ENCODE data around the gene RHOC. TPM values are rescaled to one million over a fixed set of nuclear protein-coding genes. Genes with fewer than 3 reads are reported as not detected.
"Not testable (repeated sequence)": the region's sequence is repeated elsewhere in the genome, so short reads cannot be mapped to it uniquely, and the experiment has no call there.

The RHOC gene
- 50.4 and 63.4 TPM in 2 replicates for total RNA-seq

DNA sequence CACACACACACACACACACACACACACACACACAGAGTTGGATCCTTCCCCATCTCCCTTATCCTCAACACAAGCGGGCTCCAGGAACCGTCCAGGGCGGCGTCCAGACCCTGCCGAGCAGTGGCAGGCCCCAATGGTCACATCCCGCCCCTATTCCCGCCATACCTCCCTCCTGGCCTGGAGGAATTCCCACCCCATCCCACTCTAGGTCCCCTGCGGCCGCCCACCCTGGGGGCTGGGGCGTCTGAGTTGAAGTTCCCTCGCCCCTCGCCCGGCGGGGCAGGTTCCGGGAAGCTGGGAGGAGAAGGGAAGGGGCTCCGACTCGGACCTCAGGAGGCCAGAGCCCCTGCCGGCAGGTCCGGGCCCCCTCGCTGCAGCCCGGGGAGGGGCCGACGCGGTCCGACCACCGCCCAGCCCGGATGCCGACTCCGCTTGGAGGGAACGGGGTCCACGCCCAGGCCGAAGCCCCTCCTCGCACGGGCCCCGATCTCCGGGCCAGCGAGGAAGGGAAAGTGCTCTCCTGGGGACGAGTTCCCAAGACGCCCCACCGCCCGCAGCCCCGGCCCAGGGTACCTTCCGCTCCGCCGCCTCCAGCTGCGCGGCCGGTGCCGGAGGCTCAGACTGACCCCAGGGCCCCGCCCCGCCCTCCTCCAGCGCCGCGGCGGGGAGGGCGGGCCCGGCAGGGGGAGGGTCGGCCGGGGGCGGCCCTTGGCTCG lies at the start of gene RHOC:
Gene RHOC (minus strand): TSS at position 623 of the 716 bp plus-strand sequence. CDS start 3,328 bp downstream, outside the sequence.
- H3K9me3 Mint-ChIP-seq = no peaks in the 10 kb centered on the region
- peak within 1 kb of the TSS; percentile 84 for H3K4me3 Mint-ChIP-seq
- DNase-seq (ENCODE audit: low spot score) = peak; percentile 48
- H3K4me1 Mint-ChIP-seq (ENCODE audit: low read depth) = peaks cover 60% of the 10 kb centered on the region
- H3K27ac Mint-ChIP-seq = peak within 1 kb of the TSS; percentile 91
- H3K27me3 Mint-ChIP-seq (ENCODE audit: insufficient read depth) = peaks cover 10% of the 10 kb centered on the region
- H3K36me3 Mint-ChIP-seq (ENCODE audit: low read depth) = peaks cover 14% of the 10 kb centered on the region
- intact Hi-C loops (cut with micrococcal nuclease) = loop anchor here (1.0 to 10.0 kb wide), 6 partner anchors 9 to 1228 kb away; partner anchors contain the start of genes CAPZA1, PPM1J and ST7L

DNA sequence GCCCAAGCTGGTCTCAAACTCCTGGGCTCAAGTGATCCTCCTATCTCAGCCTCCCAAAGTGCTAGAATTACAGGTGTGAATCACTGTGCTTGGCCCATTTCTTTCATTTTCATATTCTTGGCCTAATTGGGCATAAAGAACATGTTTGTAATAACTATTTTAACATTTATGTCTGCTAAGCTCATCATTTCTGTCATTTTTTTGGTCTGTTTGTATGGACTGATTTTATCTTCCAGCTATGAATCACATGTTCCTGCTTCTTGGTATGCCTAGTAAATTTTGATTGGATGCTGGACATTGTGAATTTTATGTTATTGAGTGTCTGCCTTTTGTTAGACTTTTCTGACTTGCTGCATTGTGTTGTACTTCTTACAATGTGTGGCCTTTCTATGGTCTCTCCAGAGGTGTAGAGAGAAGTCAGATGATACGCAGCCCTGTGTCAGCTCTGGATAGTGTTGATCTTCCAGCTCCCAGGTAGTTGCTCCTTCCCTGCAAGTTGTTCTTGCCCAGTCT lies 47.2 kb upstream of the RHOC start:
- Mint-ChIP-seq H3K36me3 (ENCODE audit: low read depth) (no peaks in the 10 kb centered on the region), H3K9me3 (no peaks in the 10 kb centered on the region), H3K4me3 (no peak overlapping the region), H3K27me3 (ENCODE audit: insufficient read depth) (peaks cover 12% of the 10 kb centered on the region), H3K27ac (no peak overlapping the region), H3K4me1 (ENCODE audit: low read depth) (no peaks in the 10 kb centered on the region)
- intact Hi-C loops (cut with micrococcal nuclease) = no loop called here
- no peak for DNase-seq (ENCODE audit: low spot score)

DNA sequence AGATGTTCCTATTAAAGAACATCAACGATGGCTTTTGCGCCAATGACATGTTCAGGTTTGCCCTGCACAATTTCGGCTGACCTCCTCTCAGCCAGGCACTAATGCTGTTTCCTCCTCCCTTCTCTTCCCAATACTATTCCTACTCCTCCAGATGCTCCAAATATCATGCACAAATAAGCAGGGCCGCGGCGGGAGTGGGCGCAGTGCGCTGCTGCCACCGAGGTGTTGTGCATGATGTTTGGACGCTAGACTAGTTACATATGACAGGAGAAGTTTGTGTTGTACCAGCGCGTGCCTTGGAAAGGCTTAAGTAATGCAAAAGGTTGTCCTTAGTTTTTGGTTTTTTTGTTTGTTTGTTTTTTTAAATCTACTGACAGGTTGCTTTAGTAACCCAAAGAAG lies 41.5 kb upstream of the RHOC start:
- H3K4me1 Mint-ChIP-seq (ENCODE audit: low read depth) = no peaks in the 10 kb centered on the region
- no peaks in the 10 kb centered on the region for H3K36me3 Mint-ChIP-seq (ENCODE audit: low read depth)
- H3K27ac Mint-ChIP-seq = no peak overlapping the region
- intact Hi-C loops (cut with micrococcal nuclease) = no loop called here
- peaks cover 35% of the 10 kb centered on the region for H3K27me3 Mint-ChIP-seq (ENCODE audit: insufficient read depth)
- H3K4me3 Mint-ChIP-seq = no peak overlapping the region
- no peaks in the 10 kb centered on the region for H3K9me3 Mint-ChIP-seq
- no peak for DNase-seq (ENCODE audit: low spot score)

DNA sequence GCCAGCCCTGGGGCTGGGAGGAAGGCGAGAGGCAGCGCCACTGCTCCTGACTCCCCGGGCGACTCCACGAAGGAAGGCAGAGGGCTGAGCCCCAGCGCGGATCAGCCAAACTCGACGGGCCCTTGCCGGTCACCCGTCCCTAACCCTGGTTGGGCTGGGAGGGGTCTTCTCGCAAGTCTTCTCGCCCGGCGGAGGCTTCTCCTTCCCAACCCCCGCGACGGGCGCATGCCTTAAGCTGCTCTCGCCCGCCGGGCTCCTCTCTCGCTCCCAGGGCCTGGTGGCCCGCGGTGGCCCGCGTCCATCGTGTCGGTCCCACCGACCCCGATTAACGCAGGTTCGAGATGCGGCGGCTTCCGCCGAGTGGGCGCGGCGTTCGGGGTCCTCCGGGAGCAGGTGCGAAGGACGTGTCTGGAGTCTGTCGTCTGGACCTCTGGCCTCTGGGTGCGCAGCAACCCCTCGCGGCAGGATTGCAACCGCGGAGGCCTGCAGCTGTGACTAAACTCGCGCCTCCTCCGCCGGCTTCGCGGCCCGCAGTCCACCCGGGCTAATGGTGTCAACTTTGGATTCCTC lies 37.2 kb upstream of the RHOC start:
- no peak for DNase-seq (ENCODE audit: low spot score)

DNA sequence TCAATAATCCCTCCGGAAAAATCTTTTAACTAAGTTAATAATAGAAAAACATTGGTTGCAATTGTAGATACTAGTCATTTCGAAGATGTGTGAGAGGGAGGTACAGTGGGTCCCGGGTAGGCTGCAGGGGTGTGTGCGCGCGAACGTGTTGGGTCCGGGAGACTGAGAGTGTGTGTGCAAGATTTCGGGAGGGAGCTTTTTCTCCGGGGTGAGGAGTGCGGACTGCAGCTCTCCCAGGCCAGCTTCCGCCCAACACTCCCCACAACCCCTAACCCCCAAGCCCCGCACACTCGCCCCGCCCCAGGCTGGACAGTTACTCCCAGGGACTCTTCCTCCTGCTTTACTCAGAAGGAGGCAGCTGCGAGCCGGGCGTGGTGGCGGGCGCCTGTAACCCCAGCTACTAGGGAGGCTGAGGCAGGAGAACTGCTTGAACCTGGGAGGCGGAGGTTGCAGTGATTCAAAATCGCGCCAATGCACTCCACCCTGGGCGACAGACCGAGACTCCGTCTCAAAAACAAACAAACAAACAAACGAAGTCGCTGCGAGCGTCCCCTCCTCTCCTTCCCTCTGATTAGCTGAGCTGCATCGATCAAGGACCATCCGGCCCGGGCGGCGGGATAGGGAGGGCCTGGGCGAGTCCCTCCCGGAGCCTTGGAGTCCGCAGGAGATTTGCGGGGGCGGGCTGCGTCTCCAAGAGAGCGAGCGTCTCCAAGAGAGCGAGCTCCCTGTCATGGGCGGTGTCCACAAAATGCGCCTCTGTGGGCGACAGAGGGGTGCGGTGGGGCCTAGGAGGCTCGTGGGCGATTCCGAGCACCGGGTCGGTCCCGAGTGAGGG lies 36.5 kb upstream of the RHOC start:
- no peak overlapping the region for H3K27ac Mint-ChIP-seq
- intact Hi-C loops (cut with micrococcal nuclease) = no loop called here
- no peaks in the 10 kb centered on the region for H3K36me3 Mint-ChIP-seq (ENCODE audit: low read depth)
- H3K4me3 Mint-ChIP-seq = no peak overlapping the region
- peaks cover 62% of the 10 kb centered on the region for H3K27me3 Mint-ChIP-seq (ENCODE audit: insufficient read depth)
- no peak for DNase-seq (ENCODE audit: low spot score)
- no peaks in the 10 kb centered on the region for H3K4me1 Mint-ChIP-seq (ENCODE audit: low read depth)
- H3K9me3 Mint-ChIP-seq = no peaks in the 10 kb centered on the region

More for the DNA sequence above, 37.2 kb upstream of the RHOC start:
- no peak overlapping the region for H3K4me3 Mint-ChIP-seq
- intact Hi-C loops (cut with micrococcal nuclease) = no loop called here
- no peaks in the 10 kb centered on the region for H3K36me3 Mint-ChIP-seq (ENCODE audit: low read depth)
- H3K4me1 Mint-ChIP-seq (ENCODE audit: low read depth) = no peaks in the 10 kb centered on the region
- H3K27me3 Mint-ChIP-seq (ENCODE audit: insufficient read depth) = peaks cover 59% of the 10 kb centered on the region
- H3K9me3 Mint-ChIP-seq = no peaks in the 10 kb centered on the region
- H3K27ac Mint-ChIP-seq = no peak overlapping the region

DNA sequence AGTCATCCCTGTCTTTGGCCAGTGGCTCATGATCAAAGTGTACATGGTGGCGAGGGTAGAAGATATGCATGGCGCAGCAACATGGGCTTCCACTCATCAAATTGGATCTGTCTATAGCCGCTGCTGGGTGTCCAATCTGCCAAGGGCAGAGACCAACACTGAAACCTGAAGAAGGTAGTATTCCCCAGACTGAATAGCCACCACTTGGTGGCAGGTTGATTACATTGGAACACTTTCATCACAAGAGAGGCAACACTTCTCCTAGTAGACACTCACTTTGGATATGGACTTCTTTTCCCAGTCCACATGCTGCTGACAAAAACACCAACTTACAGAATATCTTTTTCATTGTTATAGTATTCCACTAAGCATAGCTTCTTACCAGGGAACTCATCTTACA lies 30.6 kb upstream of the RHOC start:
- Mint-ChIP-seq H3K36me3 (ENCODE audit: low read depth) (peaks cover 2% of the 10 kb centered on the region), H3K27ac (no peak overlapping the region)

DNA sequence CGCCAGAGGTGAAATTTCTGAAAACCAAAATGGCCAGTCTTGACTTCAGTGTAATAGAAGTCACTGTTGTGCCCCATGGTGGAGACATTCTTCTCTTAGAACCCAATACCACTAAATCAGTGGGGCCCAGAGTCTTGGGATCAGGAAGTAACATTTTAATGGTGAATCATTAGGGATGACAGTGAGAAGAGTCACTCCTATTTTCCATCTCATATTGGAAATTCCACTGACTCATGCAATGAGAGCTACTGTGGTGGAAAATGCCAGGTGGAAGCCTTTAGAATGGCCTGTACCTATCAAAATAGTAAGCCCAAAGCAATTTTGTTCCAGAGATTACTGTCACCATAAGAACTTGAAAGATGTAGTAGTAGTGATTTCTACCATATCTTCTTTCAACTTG lies 28.8 kb upstream of the RHOC start:
- H3K36me3 Mint-ChIP-seq (ENCODE audit: low read depth) = peaks cover 2% of the 10 kb centered on the region
- peaks cover 18% of the 10 kb centered on the region for H3K27me3 Mint-ChIP-seq (ENCODE audit: insufficient read depth)
- H3K9me3 Mint-ChIP-seq = peaks cover 4% of the 10 kb centered on the region
- intact Hi-C loops (cut with micrococcal nuclease) = no loop called here
- no peak for DNase-seq (ENCODE audit: low spot score)
- peaks cover 5% of the 10 kb centered on the region for H3K4me1 Mint-ChIP-seq (ENCODE audit: low read depth)
- H3K27ac Mint-ChIP-seq = no peak overlapping the region
- H3K4me3 Mint-ChIP-seq = no peak overlapping the region

More for the DNA sequence above, 30.6 kb upstream of the RHOC start:
- no peak overlapping the region for H3K4me3 Mint-ChIP-seq
- H3K27me3 Mint-ChIP-seq (ENCODE audit: insufficient read depth) = peaks cover 33% of the 10 kb centered on the region
- DNase-seq (ENCODE audit: low spot score) = no peak
- intact Hi-C loops (cut with micrococcal nuclease) = no loop called here
- peaks cover 4% of the 10 kb centered on the region for H3K9me3 Mint-ChIP-seq
- H3K4me1 Mint-ChIP-seq (ENCODE audit: low read depth) = peaks cover 5% of the 10 kb centered on the region

DNA sequence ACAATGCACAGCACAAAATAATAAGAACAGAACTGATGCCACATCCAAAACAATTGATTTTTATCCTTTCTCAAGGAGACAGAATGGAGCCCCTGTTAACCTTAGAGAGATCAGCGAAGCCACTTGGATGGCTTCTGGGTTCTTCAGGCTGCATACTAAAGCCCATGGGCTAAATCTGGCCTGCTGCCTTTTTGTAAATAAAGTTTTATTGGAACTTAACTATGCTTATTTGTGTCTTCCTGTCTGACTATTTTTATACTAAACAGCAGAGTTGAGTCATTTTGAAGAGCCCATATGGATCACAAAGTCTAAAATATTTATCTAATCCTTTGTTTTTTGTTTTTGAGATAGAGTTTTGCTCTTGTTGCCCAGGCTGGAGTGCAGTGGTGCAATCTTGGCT lies 24.5 kb upstream of the RHOC start:
- no peak for DNase-seq (ENCODE audit: low spot score)
- intact Hi-C loops (cut with micrococcal nuclease) = no loop called here
- H3K4me1 Mint-ChIP-seq (ENCODE audit: low read depth) = no peaks in the 10 kb centered on the region
- peaks cover 10% of the 10 kb centered on the region for H3K27me3 Mint-ChIP-seq (ENCODE audit: insufficient read depth)
- no peaks in the 10 kb centered on the region for H3K9me3 Mint-ChIP-seq
- H3K36me3 Mint-ChIP-seq (ENCODE audit: low read depth) = no peaks in the 10 kb centered on the region
- no peak overlapping the region for H3K27ac Mint-ChIP-seq
- H3K4me3 Mint-ChIP-seq = no peak overlapping the region

DNA sequence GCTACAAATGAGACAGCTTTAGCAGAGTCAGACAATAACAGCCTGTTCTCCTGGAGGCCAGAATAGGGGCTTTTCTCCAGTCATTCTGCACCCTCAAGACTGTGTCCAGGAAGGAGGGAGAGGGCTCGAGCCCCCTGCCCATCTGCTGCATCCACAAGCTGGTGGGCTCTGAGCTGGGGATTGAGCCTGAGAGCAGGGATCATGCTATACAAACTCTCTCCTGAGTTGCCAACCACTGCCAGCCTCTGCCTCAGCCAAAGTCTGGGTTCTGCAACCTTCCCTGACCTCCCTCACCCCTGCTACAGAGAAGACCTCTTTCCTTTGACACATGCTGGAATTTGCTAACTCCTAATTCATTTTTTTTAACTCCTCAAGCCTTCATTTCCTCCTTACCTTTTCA lies 23.0 kb upstream of the RHOC start:
- no peak overlapping the region for H3K27ac Mint-ChIP-seq
- DNase-seq (ENCODE audit: low spot score) = no peak
- no peaks in the 10 kb centered on the region for H3K4me1 Mint-ChIP-seq (ENCODE audit: low read depth)
- H3K27me3 Mint-ChIP-seq (ENCODE audit: insufficient read depth) = peaks cover 13% of the 10 kb centered on the region
- H3K36me3 Mint-ChIP-seq (ENCODE audit: low read depth) = no peaks in the 10 kb centered on the region
- no peak overlapping the region for H3K4me3 Mint-ChIP-seq
- intact Hi-C loops (cut with micrococcal nuclease) = no loop called here
- H3K9me3 Mint-ChIP-seq = no peaks in the 10 kb centered on the region

DNA sequence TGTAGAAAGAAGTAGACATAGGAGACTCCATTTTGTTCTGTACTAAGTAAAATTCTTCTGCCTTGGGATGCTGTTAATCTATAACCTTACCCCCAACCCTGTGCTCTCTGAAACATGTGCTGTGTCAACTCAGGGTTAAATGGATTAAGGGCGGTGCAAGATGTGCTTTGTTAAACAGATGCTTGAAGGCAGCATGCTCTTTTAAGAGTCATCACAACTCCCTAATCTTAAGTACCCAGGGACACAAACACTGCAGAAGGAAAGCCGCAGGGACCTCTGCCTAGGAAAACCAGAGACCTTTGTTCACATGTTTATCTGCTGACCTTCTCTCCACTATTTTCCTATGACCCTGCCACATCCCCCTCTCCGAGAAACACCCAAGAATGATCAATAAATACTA lies 22.1 kb upstream of the RHOC start:
- H3K27ac Mint-ChIP-seq; intact Hi-C loops (cut with micrococcal nuclease); H3K4me1 Mint-ChIP-seq (ENCODE audit: low read depth); DNase-seq (ENCODE audit: low spot score); H3K9me3 Mint-ChIP-seq; H3K36me3 Mint-ChIP-seq (ENCODE audit: low read depth); H3K4me3 Mint-ChIP-seq: not testable (repeated sequence)
- peaks cover 13% of the 10 kb centered on the region for H3K27me3 Mint-ChIP-seq (ENCODE audit: insufficient read depth)

DNA sequence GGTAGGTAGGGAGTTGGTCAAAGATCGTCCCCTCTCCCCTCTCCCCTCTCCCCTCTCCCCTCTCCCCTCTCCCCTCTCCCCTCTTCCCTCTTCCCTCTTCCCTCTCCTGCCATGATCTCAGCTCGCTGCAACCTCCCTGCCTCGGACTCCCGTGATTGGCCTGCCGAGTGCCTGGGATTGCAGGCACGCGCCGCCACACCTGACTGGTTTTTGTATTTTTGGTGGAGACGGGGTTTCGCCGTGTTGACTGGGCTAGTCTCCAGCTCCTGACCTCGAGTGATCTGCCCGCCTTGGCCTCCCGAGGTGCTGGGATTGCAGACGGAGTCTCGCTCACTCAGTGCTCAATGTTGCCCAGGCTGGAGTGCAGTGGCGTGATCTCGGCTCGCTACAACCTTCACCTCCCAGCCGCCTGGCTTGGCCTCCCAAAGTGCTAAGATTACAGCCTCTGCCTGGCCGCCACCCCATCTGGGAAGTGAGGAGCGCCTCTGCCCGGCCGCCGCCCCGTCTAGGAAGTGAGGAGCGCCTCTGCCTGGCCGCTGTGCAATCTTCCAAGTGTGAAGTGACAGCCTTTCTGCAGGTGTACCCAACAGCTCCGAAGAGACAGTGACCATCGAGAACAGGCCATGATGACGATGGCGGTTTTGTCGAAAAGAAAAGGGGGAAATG lies 21.5 kb upstream of the RHOC start:
- H3K9me3 Mint-ChIP-seq; H3K4me1 Mint-ChIP-seq (ENCODE audit: low read depth); H3K4me3 Mint-ChIP-seq; H3K36me3 Mint-ChIP-seq (ENCODE audit: low read depth); intact Hi-C loops (cut with micrococcal nuclease); DNase-seq (ENCODE audit: low spot score); H3K27ac Mint-ChIP-seq: not testable (repeated sequence)
- peaks cover 13% of the 10 kb centered on the region for H3K27me3 Mint-ChIP-seq (ENCODE audit: insufficient read depth)

DNA sequence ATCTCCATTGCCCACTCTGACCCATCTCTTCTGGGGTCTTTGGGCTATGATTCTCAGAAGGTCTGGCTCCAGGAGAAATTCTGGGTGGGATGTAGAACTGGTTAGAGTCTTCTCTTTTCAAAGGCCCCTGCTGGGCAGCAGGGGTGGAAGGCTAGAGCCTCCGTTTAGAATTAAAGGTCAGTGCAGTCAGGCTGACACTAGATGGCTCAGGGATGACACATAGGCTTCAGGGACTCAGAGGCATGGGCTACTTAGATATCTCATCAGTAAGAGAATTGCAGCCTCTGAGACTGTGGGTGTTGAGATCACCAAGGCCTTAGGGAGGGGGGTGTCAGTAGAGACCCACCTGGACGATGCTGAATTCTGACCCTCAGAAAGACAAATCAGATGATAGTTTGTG lies 20.8 kb upstream of the RHOC start:
- H3K27ac Mint-ChIP-seq = no peak overlapping the region
- H3K4me3 Mint-ChIP-seq = no peak overlapping the region
- intact Hi-C loops (cut with micrococcal nuclease) = no loop called here
- no peaks in the 10 kb centered on the region for H3K9me3 Mint-ChIP-seq
- DNase-seq (ENCODE audit: low spot score) = no peak
- peaks cover 13% of the 10 kb centered on the region for H3K27me3 Mint-ChIP-seq (ENCODE audit: insufficient read depth)
- peaks cover 9% of the 10 kb centered on the region for H3K4me1 Mint-ChIP-seq (ENCODE audit: low read depth)
- H3K36me3 Mint-ChIP-seq (ENCODE audit: low read depth) = no peaks in the 10 kb centered on the region
